ENCODE data around the gene FAM151B.

Gene FAM151B

GRCh38 chr5:80495891-80496290 lies 8.0 kb downstream of the FAM151B start (continued):
- TF ChIP-seq PATZ1 (CRISPR knock-in tag; IDR thresholded peaks at IDR 0.05; ENCODE audit: borderline replicate concordance): no peak
- no peak for TF ChIP-seq CSDC2 (CRISPR knock-in tag; IDR thresholded peaks at IDR 0.05)
- TF ChIP-seq CSRNP3 (CRISPR knock-in tag; IDR thresholded peaks at IDR 0.05): no peak
- no peak for TF ChIP-seq ISL1 (CRISPR knock-in tag; IDR thresholded peaks at IDR 0.05)
- TF ChIP-seq ZC3H10 (CRISPR knock-in tag; IDR thresholded peaks at IDR 0.05): no peak
- TF ChIP-seq BACH2 (CRISPR knock-in tag; IDR thresholded peaks at IDR 0.05; ENCODE audit: borderline replicate concordance): no peak

GRCh38 chr5:80502800-80503199 lies 14.9 kb downstream of the FAM151B start:
- TF ChIP-seq OSR1 (CRISPR knock-in tag; IDR thresholded peaks at IDR 0.05): no peak
- no peak for TF ChIP-seq CSRNP3 (CRISPR knock-in tag; IDR thresholded peaks at IDR 0.05)
- no peak for TF ChIP-seq ZNF70 (CRISPR knock-in tag; IDR thresholded peaks at IDR 0.05)
- no peak for TF ChIP-seq GLIS3 (CRISPR knock-in tag; IDR thresholded peaks at IDR 0.05)
- no peak for TF ChIP-seq RARB (CRISPR knock-in tag; IDR thresholded peaks at IDR 0.05)
- no peak for TF ChIP-seq ISL1 (CRISPR knock-in tag; IDR thresholded peaks at IDR 0.05)
- TF ChIP-seq ZFP3 (CRISPR knock-in tag; IDR thresholded peaks at IDR 0.05): no peak
- TF ChIP-seq ZC3H10 (CRISPR knock-in tag; IDR thresholded peaks at IDR 0.05): no peak
- TF ChIP-seq PPARA (CRISPR knock-in tag; IDR thresholded peaks at IDR 0.05; ENCODE audit: borderline replicate concordance): no peak
- TF ChIP-seq ESRRG (CRISPR knock-in tag; IDR thresholded peaks at IDR 0.05): no peak
- TF ChIP-seq CREB5 (CRISPR knock-in tag; IDR thresholded peaks at IDR 0.05; ENCODE audit: low read depth): no peak
- no peak for TF ChIP-seq ZNF8 (CRISPR knock-in tag; IDR thresholded peaks at IDR 0.05)
- no peak for TF ChIP-seq BACH2 (CRISPR knock-in tag; IDR thresholded peaks at IDR 0.05; ENCODE audit: borderline replicate concordance)
- TF ChIP-seq ARNTL (CRISPR knock-in tag; IDR thresholded peaks at IDR 0.05; ENCODE audit: borderline replicate concordance, low read depth): no peak
- no peak for ATAC-seq

- no peak for ATAC-seq
- no peak for TF ChIP-seq ARNTL (CRISPR knock-in tag; IDR thresholded peaks at IDR 0.05; ENCODE audit: borderline replicate concordance, low read depth)
- no peak for TF ChIP-seq ZNF565 (CRISPR knock-in tag; conservative IDR thresholded peaks at IDR 0.05; ENCODE audit: low read depth)
- TF ChIP-seq CSRNP3 (CRISPR knock-in tag; IDR thresholded peaks at IDR 0.05): no peak
- no peak for TF ChIP-seq POU6F1 (CRISPR knock-in tag; IDR thresholded peaks at IDR 0.05; ENCODE audit: borderline replicate concordance, low read depth)
- no peak for TF ChIP-seq BACH2 (CRISPR knock-in tag; IDR thresholded peaks at IDR 0.05; ENCODE audit: borderline replicate concordance)
- no peak for TF ChIP-seq CSDC2 (CRISPR knock-in tag; IDR thresholded peaks at IDR 0.05)
- TF ChIP-seq ZFP3 (CRISPR knock-in tag; IDR thresholded peaks at IDR 0.05): no peak
- TF ChIP-seq ZNF70 (CRISPR knock-in tag; IDR thresholded peaks at IDR 0.05): no peak
- no peak for TF ChIP-seq ZFP30 (CRISPR knock-in tag; IDR thresholded peaks at IDR 0.05)
- no peak for TF ChIP-seq ESRRG (CRISPR knock-in tag; IDR thresholded peaks at IDR 0.05)
- TF ChIP-seq OSR1 (CRISPR knock-in tag; IDR thresholded peaks at IDR 0.05): no peak
- TF ChIP-seq PATZ1 (CRISPR knock-in tag; IDR thresholded peaks at IDR 0.05; ENCODE audit: borderline replicate concordance): no peak
- no peak for TF ChIP-seq CREB5 (CRISPR knock-in tag; IDR thresholded peaks at IDR 0.05; ENCODE audit: low read depth)
- no peak for TF ChIP-seq TSHZ2 (CRISPR knock-in tag; IDR thresholded peaks at IDR 0.05)
- no peak for TF ChIP-seq ZC3H10 (CRISPR knock-in tag; IDR thresholded peaks at IDR 0.05)
Observed at GRCh38 chr5:80503641-80504040, 15.7 kb downstream of the FAM151B start.

Data from SK-N-SH treated with all-trans-retinoic acid at 6 μM for 48 hours (cell line).